ENCODE data around the gene PIGBOS1.
"Not testable (repeated sequence)": the region's sequence is repeated elsewhere in the genome, so short reads cannot be mapped to it uniquely, and the experiment has no call there.

Gene PIGBOS1

DNA sequence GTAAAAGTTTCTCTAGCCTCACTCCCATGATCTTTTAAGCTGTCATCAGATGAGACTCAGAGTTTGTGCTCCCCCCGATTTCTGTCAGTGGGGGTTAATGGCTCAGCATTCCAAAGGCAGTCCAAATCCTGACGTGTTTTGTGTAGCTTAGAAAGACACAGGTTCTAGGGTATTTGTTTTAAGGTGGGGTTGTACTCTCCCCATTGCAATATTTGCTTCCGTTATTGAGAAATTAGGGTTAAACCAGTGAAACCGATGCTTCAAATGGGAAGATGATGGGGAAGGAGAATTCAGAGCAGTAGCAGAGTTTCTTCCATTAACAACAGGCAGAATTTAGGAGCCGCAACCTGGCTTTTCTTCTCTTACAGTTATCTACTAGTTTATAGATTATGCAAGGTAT, 3.5 kb upstream of the PIGBOS1 start:
- no peak overlapping the region for H3K27ac Mint-ChIP-seq

DNA sequence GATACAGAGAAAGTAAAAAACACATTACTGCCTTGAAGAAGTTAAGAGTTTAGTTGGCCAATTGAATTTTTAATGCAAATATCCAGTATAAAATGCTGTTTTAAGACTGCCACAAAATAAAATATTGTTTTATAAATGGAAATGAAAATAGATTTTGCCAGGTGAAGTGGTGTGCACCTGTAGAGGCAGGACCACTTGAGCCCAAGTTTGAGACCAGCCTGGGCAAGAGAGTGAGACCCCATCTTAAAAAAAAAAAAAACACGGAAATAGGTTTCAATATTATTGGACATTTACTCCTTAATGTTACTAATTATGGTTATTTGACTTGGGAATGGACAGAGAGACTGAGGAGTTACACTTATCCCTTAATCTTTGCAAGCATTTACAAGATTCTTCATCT, 2.0 kb upstream of the PIGBOS1 start:
- no peak for TF ChIP-seq CTCF (IDR thresholded peaks at IDR 0.05; ENCODE audit: unreplicated experiment in 3 of 3)
- no peak overlapping the region for H3K27ac Mint-ChIP-seq
- H3K36me3 Mint-ChIP-seq (ENCODE audit: low read depth) = peaks cover 11% of the 10 kb centered on the region
- H3K4me3 Mint-ChIP-seq = peak overlapping the region in 2 of 3 experiments; percentile 46 to 53
- H3K9me3 Mint-ChIP-seq = no peaks in the 10 kb centered on the region
- H3K27me3 Mint-ChIP-seq (ENCODE audit: low read depth) = no peaks in the 10 kb centered on the region
- H3K4me1 Mint-ChIP-seq = peaks cover 24% of the 10 kb centered on the region

More for the DNA sequence above, 3.5 kb upstream of the PIGBOS1 start:
- TF ChIP-seq CTCF (IDR thresholded peaks at IDR 0.05; ENCODE audit: unreplicated experiment in 3 of 3) = no peak
- Mint-ChIP-seq H3K4me1 (peaks cover 16% of the 10 kb centered on the region), H3K36me3 (ENCODE audit: low read depth) (peaks cover 6% of the 10 kb centered on the region), H3K4me3 (no peak overlapping the region), H3K27me3 (ENCODE audit: low read depth) (no peaks in the 10 kb centered on the region), H3K9me3 (no peaks in the 10 kb centered on the region)

DNA sequence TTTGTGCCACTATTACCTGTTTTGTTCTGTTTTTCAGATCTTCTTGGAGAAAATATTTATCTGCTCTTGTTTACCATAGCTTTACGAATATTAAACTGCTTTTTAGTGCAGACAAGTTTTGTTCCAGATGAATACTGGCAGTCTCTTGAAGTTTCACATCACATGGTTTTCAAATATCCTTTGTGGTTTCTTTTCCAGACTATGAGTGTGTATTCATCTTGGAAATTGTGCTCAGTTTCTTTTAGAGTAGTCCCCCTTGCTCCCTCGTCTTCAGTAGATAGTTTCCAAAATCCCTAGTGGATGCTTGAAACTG, 1.3 kb upstream of the PIGBOS1 start:
- Mint-ChIP-seq H3K27me3 (ENCODE audit: low read depth) (no peaks in the 10 kb centered on the region), H3K36me3 (ENCODE audit: low read depth) (peaks cover 13% of the 10 kb centered on the region)

GRCh38 chr15:55319537-55320237, 764 bp upstream of the PIGBOS1 start:
- Mint-ChIP-seq H3K4me3 (peak overlapping the region; percentile 99 to 100 (median 100)), H3K9me3 (no peaks in the 10 kb centered on the region), H3K27ac (peak overlapping the region; percentile 96 to 100 (median 99)), H3K4me1 (peaks cover 24% of the 10 kb centered on the region), H3K27me3 (ENCODE audit: low read depth) (no peaks in the 10 kb centered on the region), H3K36me3 (ENCODE audit: low read depth) (peaks cover 18% of the 10 kb centered on the region)
- TF ChIP-seq CTCF (IDR thresholded peaks at IDR 0.05; ENCODE audit: unreplicated experiment in 3 of 3) = no peak

More for the DNA sequence above, 1.3 kb upstream of the PIGBOS1 start:
- no peak for TF ChIP-seq CTCF (IDR thresholded peaks at IDR 0.05; ENCODE audit: unreplicated experiment in 3 of 3)
- Mint-ChIP-seq H3K4me1 (peaks cover 24% of the 10 kb centered on the region), H3K9me3 (no peaks in the 10 kb centered on the region), H3K27ac (peak overlapping the region; percentile 73 to 96 (median 89)), H3K4me3 (peak overlapping the region; percentile 74 to 92 (median 84))

- Mint-ChIP-seq H3K36me3 (ENCODE audit: low read depth) (peaks cover 37% of the 10 kb centered on the region), H3K9me3 (peaks cover 30% of the 10 kb centered on the region)
- H3K27ac Mint-ChIP-seq; H3K27me3 Mint-ChIP-seq (ENCODE audit: low read depth); H3K4me1 Mint-ChIP-seq; H3K4me3 Mint-ChIP-seq: not testable (repeated sequence)
Observed at GRCh38 chr15:55302801-55303200, 16.1 kb downstream of the PIGBOS1 start.

- H3K27ac Mint-ChIP-seq = no peak overlapping the region
- no peaks in the 10 kb centered on the region for H3K27me3 Mint-ChIP-seq (ENCODE audit: low read depth)
- peaks cover 7% of the 10 kb centered on the region for H3K36me3 Mint-ChIP-seq (ENCODE audit: low read depth)
- no peaks in the 10 kb centered on the region for H3K4me1 Mint-ChIP-seq
- no peak overlapping the region for H3K4me3 Mint-ChIP-seq
- no peak for TF ChIP-seq CTCF (IDR thresholded peaks at IDR 0.05; ENCODE audit: unreplicated experiment in 3 of 3)
- H3K9me3 Mint-ChIP-seq = peaks cover 8% of the 10 kb centered on the region
Observed at GRCh38 chr15:55297315-55297714, 21.6 kb downstream of the PIGBOS1 start.

Measured in nephron (organoid).